Measurements from ENCODE around the gene PTK7.
"Not testable (repeated sequence)": the region's sequence is repeated elsewhere in the genome, so short reads cannot be mapped to it uniquely, and the experiment has no call there.

The PTK7 gene

DNA sequence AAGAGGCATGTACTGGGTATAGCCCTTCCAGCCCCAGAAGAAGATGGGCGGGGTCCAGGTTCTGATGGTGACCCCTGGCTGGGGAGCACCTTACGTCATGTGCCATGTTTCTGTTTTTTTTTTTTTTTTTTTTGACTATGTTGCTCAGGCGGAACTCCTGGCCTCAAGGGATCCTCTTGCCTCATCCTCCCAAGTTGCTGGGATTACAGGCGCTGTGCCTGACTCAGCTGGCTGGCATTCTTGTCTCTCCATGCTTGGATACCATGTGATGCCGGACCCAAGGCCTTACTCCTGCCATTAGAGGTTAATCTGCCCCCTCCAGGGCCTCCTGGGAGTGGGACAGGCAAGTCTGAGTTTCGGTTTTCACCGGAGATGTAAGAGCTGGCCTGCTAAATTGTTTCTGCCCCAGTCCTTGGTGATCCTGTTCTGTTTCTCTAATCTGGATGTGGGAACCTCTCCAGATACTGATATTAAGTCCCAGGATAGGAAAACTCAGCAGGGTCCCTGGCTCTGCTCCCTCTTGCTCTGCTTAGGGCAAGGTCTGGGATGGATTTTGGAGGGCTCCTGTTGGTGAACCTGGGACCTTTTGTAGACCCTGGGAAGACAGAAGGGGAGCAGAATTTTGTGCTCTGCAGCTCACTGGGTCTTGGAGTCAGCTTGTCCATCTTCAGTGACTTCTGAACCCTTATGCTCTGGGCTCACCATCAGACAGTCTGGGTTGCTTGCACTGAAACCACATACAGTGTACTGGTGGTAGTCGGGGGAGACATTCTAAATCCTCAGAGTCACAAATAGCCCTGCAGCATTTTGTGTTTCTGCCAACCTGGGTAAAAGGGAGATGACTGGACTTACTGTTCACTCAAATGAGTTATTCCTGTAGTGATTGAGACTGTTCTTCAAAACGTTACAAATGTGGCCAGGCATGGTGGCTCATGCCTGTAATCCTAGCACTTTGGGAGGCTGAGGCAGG lies 45.1 kb downstream of the PTK7 start:
- DNase-seq: no peak

DNA sequence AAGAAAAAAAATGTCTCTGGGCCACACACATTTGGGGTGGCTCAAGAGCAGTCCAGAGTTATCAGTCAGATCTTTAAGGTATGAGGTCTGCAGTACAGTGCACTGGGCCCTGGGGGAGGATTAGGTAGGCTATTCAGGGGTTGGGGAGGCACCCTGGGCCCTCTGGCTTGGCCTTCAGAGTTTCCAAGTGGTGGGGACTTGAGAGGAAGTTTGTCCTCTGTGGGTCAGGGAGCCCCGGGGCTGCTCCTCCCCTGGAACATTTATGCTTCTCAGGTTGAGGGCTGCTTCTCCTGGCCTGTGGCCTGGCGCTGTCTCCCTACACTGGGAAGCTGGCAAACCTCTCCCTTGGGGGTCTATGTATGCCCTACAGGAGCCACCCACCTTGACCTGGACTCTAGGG lies 46.0 kb downstream of the PTK7 start:
- no peak for DNase-seq

DNA sequence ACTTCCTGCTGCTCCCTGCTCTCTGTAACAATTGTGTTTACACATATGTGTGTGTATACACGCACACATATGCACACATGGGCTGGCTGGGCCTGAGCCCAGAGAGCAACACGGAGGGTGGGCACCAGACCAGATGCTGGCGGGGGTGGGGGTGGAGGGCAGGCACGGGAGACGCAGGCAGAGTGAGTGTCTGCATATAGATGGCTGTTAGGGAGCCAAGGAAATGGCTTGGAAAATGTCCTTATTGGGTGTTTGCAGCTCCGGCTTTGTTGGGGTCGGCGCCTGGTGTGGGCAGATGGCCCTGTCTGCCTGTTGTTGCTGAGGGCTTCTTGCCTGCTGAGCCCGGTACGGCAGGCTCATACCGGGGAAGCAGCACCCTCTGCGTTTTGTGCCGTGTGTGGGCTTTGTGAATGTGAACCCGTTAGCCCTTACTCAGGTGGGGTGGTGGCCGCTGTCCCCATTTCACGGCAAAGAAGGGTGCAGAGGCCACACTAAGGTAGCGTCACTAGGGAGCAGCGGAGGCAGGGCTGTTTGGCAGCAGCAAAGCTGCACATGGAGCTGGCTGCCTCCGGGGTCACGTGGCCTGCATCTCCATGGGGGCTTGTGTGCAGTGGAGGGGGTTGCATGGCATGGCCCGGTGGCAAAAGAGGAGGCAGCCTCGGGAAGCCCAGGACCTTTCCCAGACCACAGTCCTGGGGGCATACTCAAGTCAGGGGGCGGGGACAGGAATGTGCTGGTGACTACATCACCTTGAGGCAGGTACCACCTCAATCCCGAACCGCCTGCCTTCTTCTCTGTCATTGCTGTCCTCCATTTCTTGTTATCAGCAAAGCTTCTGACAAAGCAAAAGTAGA lies 47.6 kb downstream of the PTK7 start:
- no peak for DNase-seq

DNA sequence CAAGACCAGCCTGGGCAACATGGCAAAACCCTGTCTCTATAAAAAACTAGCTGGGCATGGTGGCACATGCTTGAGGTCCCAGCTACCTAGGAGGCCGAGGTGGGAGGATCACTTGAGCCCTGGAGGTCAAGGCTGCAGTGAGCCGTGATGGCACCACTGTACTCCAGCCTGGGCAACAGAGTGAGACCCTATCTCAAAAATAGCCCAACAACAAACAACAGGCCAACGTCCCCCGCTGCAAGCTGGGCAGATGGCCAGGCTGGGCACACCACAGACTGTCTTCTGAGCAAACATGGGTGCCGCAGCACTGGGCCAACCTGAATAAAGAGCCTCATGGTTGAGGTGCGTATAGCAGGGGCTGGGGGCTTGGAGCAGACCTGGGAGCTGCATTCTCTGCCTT lies 48.4 kb downstream of the PTK7 start:
- DNase-seq: no peak

DNA sequence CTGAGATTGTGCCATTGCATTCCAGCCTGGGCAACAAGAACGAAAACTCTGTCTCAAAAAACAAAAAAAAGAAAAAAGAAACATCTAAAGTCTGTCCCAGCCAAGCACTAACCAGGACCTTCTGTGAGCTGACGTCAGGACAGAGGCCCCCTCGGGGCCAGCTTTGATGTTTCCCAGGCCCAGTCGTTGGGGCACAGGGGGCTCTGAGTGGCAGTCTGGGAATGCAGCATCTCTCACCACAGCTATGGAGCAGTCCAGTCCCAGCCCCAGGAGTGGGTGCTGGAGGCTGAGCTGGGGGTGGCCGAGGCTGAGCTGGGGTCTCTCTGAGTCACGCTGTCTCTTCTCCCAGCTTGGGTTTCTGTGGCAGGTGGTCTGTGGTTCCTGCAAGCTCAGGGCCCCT lies 49.0 kb downstream of the PTK7 start:
- no peak for DNase-seq

DNA sequence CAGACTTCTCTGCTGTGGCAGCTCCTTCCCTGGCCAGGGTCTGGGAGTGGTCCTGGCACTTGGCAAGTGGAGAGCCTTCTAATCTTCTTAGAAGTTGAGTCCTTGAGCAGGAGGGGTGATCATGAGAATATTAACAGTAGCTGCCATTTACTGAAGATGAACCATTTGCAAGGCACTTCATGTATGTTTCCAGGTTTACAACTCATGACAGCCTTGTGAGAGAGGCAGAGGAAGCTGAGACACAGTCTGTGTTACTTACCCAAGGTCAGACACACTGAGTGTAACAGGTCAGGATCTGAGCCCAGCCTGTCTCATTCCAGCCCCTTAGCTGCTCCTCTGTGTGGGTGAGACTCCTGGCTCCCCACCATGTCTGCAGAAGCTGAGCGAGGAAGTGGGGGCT lies 49.4 kb downstream of the PTK7 start:
- DNase-seq: no peak

DNA sequence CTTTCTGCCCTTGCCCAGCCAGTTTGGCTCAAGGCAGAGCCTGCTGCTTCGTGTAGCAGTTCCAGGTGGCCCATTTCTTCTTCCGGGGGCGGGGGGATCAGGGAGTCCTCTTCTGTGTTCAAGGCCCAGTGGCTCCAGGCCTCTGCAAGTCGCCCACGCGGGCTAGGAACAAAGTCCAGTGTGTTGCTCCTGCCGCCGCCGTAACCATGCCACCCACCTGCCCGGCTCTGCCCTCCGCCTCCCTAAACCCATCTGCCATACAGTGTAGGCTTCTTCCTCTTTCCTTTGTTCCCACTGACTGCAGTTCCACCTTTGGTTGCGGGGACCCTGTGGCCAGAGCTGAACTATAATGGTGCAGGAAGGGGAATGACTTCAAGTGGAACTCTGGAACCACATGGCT lies 51.1 kb downstream of the PTK7 start:
- DNase-seq: no peak

DNA sequence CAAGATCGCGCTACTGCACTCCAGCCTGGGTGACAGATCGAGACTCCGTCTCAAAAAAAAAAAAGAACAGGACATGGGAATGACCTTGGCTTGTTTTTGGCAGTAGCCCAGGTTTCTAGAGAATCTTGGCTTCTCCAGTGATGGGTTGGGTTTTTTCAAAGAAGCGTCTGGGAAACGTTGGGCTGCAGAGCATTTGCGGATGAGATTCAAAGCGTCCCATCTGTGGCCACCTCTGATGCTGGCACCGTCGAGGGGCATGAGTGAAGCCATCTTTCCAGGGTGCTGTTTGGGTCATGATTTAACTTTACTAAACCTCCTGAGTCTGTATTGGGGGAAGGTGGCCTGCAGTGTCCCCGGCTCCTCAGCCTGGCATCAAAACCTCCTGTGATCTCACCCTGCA lies 51.8 kb downstream of the PTK7 start:
- DNase-seq: no peak

DNA sequence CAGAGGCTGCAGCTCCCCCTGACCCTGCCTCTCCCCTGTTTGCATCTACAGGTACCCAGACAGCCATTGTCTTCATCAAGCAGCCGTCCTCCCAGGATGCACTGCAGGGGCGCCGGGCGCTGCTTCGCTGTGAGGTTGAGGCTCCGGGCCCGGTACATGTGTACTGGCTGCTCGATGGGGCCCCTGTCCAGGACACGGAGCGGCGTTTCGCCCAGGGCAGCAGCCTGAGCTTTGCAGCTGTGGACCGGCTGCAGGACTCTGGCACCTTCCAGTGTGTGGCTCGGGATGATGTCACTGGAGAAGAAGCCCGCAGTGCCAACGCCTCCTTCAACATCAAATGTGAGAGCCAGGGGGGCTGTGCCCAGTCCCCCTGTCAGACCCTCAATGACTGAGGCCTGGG lies 52.8 kb downstream of the PTK7 start:
- no peak for DNase-seq

DNA sequence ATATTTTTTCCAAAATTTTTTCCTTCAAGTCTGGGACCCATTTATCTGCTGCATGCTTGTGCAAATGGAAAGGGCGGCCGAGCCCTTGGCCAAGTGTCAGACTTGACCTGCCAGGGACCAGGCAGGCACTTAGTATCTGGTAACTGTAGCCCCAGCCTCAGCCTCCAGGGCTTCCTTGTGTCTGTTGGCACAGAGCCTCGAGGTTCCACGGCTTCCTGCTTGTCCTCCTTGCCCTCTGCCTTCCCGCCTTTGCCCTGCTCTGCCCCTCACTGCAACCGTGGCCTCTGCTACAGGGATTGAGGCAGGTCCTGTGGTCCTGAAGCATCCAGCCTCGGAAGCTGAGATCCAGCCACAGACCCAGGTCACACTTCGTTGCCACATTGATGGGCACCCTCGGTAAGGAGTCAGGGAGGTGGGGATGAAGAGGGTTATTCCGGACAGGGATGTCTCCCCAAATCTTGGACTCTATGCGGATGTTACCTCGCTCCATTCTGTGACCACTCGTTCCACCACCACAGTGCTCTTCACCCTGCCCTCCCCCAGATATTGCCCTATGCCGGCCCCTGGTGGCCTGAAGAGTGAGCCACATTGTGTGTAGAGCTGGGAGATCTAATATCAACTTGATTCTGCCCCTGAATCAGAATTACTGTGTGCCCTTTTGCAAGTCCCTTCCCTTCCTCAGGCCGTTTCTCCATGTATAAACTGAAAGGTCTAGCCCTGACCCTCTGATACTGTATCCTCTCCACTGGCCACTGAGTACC lies 53.5 kb downstream of the PTK7 start:
- no peak for DNase-seq

DNA sequence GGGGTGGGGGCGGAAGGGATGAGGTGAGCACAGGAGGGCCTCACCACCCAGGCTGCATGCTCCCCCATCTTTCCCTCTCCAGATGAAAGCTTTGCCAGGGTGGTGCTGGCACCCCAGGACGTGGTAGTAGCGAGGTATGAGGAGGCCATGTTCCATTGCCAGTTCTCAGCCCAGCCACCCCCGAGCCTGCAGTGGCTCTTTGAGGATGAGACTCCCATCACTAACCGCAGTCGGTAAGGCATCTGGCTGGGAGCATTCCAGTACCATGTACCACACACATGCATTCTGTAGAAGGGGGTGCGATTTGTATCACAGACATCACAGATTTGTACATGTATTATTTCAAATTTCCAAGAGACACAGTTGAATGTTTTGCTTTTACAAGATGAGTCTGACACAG lies 54.3 kb downstream of the PTK7 start:
- no peak for DNase-seq

DNA sequence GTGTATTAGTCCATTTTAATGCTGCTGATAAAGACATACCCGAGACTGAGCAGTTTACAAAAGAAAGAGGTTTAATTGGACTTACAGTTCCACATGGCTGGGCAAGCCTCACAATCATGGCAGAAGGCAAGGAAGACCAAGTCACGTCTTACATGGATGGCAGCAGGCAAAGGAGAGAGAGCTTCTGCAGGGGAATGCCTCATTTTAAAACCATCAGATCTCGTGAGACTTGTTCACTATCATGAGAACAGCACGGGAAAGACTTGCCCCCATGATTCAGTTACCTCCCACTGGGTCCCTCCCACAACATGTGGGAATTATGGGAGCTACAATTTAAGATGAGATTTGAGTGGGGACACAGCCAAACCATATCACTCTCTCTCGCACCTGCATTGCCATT lies 55.3 kb downstream of the PTK7 start:
- DNase-seq: not testable (repeated sequence)

DNA sequence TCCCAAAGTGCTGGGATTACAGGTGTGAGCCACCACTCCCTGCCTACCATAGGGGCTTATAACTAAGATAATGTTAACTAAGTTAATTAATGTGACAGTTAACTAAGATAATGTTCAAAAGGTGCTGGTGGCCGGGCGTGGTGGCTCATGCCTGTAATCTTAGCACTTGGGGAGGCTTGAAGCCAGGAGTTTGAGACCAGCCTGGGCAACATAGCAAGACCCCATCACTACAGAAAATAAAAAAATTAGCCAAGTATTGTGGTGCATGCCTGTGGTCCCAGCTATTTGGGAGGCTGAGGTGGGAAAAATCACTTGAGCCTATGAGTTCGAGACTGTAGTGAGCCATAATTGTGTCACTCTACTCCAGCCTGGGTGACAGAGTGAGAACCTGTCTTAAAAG lies 62.2 kb downstream of the PTK7 start:
- no peak for DNase-seq

DNA sequence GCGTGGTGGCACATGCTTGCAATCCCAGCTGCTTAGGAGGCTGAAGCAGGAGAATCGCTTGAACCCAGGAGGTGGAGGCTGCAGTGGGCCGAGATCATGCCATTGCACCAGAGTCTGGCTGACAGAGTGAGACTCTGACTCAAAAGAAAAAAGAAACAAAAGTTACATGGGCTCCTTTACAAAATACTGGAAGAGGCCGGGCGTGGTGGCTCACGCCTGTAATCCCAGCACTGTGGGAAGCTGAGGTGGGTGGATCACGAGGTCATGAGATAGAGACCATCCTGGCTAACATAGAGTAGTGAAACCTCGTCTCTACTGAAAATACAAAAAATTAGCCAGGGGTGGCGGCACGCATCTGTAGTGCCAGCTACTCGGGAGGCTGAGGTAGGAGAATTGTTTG lies 63.9 kb downstream of the PTK7 start:
- not testable (repeated sequence) for DNase-seq

DNA sequence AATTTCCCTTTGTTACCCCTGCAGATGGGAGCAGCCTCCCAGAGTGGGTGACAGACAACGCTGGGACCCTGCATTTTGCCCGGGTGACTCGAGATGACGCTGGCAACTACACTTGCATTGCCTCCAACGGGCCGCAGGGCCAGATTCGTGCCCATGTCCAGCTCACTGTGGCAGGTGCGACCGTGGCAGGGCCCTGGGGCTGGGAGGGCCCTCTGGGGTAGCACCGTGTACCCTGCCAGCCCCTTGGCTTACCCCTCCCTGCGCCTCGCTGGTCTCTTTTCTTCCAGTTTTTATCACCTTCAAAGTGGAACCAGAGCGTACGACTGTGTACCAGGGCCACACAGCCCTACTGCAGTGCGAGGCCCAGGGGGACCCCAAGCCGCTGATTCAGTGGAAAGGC lies 65.5 kb downstream of the PTK7 start:
- no peak for DNase-seq

DNA sequence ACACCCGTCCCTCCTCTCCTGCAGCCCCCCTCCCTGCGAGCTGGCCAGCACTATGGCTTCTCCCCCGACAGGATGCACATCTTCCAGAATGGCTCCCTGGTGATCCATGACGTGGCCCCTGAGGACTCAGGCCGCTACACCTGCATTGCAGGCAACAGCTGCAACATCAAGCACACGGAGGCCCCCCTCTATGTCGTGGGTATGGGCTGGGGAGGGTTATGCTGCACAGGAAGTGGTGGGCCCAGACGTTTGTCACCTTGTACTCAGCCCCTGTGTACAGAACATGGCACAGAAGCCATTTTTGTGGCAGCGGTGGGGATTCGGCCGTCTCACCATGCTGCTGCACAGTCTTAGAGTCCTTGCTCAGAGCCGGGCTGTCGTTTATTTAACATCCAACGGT lies 66.0 kb downstream of the PTK7 start:
- DNase-seq: no peak

DNA sequence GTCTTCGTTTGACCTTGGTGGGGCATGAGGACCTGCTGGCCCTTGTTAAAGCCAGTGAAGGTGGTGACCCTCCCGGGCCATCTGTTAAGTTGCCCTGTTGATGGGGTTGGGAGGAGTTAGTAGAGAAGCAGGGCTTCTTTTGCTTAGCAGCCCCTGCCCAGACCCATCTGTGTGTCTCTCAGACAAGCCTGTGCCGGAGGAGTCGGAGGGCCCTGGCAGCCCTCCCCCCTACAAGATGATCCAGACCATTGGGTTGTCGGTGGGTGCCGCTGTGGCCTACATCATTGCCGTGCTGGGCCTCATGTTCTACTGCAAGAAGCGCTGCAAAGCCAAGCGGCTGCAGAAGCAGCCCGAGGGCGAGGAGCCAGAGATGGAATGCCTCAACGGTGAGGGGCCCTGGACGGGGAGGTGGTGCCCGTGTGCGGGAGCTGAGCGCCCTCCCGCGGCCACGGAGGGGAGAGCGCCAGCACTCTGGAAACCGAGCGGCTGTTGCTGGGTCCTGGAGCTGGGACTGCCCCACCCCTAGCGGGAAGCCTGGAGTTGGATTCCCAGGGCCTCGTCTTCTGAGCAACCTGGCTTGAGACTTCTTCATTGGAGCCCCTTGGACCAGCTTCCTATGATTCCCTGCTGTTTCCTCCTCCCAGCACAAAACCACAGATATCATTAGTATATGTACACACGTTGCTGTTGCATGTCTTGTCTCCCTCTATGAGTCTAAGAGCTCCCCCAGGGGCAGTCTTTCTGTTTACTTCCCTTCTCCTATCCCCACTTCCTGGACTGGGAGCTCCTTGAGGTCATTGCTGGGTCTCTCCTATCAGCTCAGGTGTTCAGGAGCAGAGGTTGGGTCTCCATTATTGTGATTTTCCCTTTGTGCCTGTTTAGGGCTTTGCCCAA lies 67.4 kb downstream of the PTK7 start:
- peak; percentile 59 for DNase-seq

DNA sequence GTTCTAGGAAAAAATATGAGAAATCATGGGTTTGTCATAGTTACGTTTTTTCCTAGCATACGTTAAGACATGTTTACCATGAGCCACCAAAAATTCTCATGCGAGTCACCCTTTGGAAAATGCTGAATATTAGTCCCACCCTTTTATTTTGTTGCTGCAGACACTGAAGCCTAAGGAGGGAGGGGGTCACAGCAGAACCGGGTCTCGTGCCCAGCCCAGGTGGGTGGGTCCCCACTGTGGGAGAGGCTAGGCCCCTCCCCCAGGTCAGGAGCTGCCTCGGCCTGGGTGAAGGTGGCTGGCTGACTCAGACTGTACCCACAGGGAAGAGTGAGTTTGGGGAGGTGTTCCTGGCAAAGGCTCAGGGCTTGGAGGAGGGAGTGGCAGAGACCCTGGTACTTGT lies 68.8 kb downstream of the PTK7 start:
- DNase-seq: no peak

DNA sequence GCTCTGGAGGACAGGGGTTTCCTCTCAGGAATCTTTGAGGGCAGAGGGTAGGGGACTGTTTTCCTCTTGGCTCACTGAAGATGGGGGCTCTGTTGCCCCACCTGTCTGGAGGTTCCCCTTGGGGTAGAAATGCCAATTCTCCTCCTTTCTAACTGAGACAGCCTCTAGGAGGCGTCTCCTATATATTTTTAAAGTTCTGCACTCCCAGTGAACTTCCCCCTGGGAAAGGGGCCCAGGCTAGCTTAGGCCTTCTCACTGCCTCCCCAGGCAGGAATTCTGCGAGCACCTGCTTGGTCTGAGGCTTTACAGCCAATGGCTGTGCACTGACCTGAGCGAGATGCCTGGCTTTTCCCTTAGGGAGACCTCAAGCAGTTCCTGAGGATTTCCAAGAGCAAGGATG lies 70.1 kb downstream of the PTK7 start:
- DNase-seq: no peak

DNA sequence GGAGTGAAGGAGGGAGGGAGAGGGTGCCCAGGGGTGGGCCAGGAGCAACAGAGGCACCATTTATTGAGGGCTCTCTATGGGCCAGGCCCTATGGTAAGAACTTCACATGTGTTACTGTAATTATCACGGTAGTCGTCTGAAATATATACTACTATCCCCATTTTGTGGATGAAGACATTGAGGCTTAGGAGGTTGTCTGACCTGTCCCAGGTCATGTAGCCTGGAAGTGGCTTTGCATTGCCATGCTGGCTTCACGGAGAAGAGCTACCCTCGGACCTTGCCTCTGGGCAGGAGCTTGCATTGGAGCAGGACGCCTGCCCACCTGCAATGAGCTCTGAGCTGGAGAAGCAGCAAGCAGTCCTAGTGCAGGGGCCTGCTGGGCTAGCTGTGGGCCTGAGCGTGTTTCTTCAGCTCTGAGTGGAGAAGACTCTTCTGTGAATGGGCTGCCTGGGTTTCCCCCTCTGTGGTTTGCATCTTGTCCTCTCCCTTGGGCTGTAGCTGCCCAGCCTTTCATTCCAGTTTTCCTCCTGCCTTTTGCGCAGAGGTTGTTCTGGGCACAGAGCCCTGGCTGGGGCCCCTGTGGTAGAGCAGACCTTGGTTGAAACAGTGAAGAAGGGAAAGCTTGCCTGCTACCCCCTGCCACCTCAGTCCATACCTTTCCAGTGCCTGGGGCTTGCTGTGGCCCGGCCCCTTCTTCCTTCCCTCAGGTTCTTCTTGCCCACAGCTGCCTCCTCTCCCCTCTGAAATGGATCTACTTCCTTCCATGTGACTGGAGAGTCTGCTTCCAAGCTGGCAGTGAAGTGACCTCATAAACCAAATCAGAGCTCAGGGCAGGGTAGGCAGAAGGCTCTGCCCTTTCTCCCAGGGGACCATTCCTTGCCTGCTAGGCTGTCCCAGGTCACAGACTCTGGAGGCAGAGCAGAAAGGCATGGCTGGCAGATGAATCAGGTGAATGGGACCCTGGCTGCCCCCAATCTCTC lies 70.9 kb downstream of the PTK7 start:
- no peak for DNase-seq

Measured in activated CD4-positive, alpha-beta T cell treated with anti-CD3 and anti-CD28 coated beads for 1 hour (primary cell).